Thoracic aorta (tissue), 2 donors: Measurements from ENCODE around the gene REM2. TPM values are rescaled to one million over a fixed set of nuclear protein-coding genes. Genes with fewer than 3 reads are reported as not detected.

Experiments
- ATAC-seq: fragments of 150-250 bp; one replicate; pipeline ENCODE4 v1.8.0; 2017; ENCODE audit warnings: low read depth; ENCODE audit not compliant: insufficient number of reproducible peaks, low FRiP score
- DNase-seq: peaks from one replicate; pipeline ENCODE4 v3.0.0-alpha.2; 2020; ENCODE audit warnings: low spot score
- H3K27ac ChIP-seq, 2 donors: fragments of 200-600 bp; sonication (generic); 1 replicate in 1 of 2; 2 replicates in 1 of 2; pipeline ENCODE4 v1.5.1; 2016; ENCODE audit warnings: mild to moderate bottlenecking in 2 of 2, moderate library complexity in 2 of 2
- H3K27me3 ChIP-seq: fragments of 200-600 bp; sonication (generic); replicated peaks from 2 replicates; pipeline ENCODE4 v1.6.0; 2016; ENCODE audit warnings: mild to moderate bottlenecking; ENCODE audit not compliant: insufficient read depth
- H3K36me3 ChIP-seq: fragments of 200-600 bp; sonication (generic); one replicate; pipeline ENCODE4 v1.5.1; 2016
- H3K4me1 ChIP-seq, 2 donors: fragments of 200-600 bp; sonication (generic); 1 replicate in 1 of 2; 2 replicates in 1 of 2; pipeline versions ENCODE4 v1.5.1 to v1.6.0; 2016; ENCODE audit warnings: low read depth in 2 of 2, mild to moderate bottlenecking in 1 of 2; ENCODE audit not compliant: control insufficient read depth in 1 of 2
- H3K4me3 ChIP-seq: fragments of 200-600 bp; sonication (generic); 2 replicates; pipeline ENCODE4 v1.5.1; 2016; ENCODE audit warnings: mild to moderate bottlenecking
- H3K9me3 ChIP-seq: fragments of 200-600 bp; sonication (generic); 2 replicates; pipeline ENCODE4 v1.5.1; 2016
- total RNA-seq, 2 donors: library from RNA; depleted of rRNA; stranded (reverse); fragments of >200 nt; gene quantifications; one replicate each; pipeline versions ENCODE4 v1.1.0 to v1.2.3, GENCODE V29; 2016
- TF ChIP-seq, protein P1 (sequence below): fragments of 200-600 bp; sonication (generic); IDR thresholded peaks from one replicate; pipeline ENCODE4 v1.5.1; 2019; ENCODE audit warnings: antibody characterized with exemption

Gene REM2
- total RNA-seq, 2 donors from 2014 or later: 0.28 TPM; not detected in 1

DNA sequence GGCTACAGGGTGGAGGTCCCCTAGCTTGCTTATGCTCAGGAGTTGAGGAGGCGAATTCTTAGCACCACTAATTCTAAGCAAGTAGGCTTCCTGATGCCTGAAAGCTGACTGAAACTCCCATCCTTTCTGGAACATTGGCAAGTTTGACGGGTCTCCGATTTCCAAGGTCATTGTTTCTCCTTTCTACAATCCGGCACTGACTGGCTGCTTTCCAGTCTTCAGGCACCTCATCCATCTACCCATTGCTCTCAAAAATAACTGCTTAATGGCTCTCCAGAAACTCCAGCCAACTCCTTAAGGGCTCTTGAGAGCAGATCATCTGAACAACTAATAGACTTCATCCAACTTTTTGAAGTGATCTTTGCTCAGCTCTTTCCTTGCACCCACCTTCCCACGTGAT, 13.3 kb downstream of the REM2 start:
- DNase-seq: no peak

DNA sequence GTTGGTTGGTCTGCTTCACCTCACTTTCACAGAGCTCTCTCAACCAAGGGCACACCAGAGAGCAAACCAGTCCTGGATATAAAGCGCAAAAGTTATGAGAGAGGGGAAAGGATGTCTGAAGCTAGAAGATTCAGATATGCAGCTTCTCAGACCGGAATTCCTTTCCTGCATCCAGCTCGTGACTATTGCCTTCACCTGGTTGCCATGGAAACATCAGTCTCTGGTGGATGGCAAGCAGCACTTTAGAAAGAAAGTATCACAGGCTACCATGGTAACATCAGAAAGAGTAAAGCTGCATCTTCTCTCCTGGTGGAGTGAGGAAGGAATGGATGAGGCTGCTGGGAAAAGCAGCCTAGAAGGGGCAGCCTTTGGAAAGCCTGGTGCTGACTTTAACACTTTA, 13.7 kb downstream of the REM2 start:
- no peak overlapping the region for H3K4me3 ChIP-seq
- H3K36me3 ChIP-seq: peaks cover 15% of the 10 kb centered on the region
- no peaks in the 10 kb centered on the region for H3K9me3 ChIP-seq
- no peaks in the 10 kb centered on the region for H3K27me3 ChIP-seq
- DNase-seq: no peak
- H3K27ac ChIP-seq: no peak overlapping the region
- no peaks in the 10 kb centered on the region for H3K4me1 ChIP-seq
- TF ChIP-seq, protein P1, sequence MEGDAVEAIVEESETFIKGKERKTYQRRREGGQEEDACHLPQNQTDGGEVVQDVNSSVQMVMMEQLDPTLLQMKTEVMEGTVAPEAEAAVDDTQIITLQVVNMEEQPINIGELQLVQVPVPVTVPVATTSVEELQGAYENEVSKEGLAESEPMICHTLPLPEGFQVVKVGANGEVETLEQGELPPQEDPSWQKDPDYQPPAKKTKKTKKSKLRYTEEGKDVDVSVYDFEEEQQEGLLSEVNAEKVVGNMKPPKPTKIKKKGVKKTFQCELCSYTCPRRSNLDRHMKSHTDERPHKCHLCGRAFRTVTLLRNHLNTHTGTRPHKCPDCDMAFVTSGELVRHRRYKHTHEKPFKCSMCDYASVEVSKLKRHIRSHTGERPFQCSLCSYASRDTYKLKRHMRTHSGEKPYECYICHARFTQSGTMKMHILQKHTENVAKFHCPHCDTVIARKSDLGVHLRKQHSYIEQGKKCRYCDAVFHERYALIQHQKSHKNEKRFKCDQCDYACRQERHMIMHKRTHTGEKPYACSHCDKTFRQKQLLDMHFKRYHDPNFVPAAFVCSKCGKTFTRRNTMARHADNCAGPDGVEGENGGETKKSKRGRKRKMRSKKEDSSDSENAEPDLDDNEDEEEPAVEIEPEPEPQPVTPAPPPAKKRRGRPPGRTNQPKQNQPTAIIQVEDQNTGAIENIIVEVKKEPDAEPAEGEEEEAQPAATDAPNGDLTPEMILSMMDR: no peak
- ATAC-seq: no peak

More for the DNA sequence above, 13.3 kb downstream of the REM2 start:
- Histone ChIP-seq H3K36me3 (peaks cover 11% of the 10 kb centered on the region), H3K27ac (no peak overlapping the region), H3K27me3 (no peaks in the 10 kb centered on the region), H3K9me3 (no peaks in the 10 kb centered on the region), H3K4me1 (no peaks in the 10 kb centered on the region), H3K4me3 (no peak overlapping the region)
- TF ChIP-seq, protein P1: no peak
- no peak for ATAC-seq

DNA sequence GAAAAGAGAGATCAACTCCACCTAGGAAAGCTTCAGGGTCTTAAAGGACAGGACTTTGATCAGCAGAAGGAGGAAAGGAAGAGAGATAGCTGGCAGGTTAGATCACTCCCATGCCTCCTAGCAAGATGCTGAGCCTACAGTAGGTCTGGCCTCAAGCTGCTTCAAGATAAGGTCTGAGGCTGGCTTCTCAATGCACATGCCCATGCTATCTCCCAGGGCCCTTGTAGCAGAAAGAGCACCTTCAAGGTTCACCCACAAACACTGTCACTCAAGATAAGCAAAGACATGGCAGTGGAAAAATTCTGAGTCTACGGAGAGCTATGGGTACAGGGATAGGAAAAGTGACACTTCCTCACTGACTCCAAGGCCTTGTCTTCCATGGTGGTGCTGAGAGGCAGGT, 14.3 kb downstream of the REM2 start:
- Histone ChIP-seq H3K27me3 (no peaks in the 10 kb centered on the region), H3K27ac (no peak overlapping the region), H3K9me3 (no peaks in the 10 kb centered on the region), H3K4me1 (no peaks in the 10 kb centered on the region), H3K36me3 (peaks cover 21% of the 10 kb centered on the region), H3K4me3 (no peak overlapping the region)
- DNase-seq (no peak), ATAC-seq (no peak)
- TF ChIP-seq, protein P1: no peak

DNA sequence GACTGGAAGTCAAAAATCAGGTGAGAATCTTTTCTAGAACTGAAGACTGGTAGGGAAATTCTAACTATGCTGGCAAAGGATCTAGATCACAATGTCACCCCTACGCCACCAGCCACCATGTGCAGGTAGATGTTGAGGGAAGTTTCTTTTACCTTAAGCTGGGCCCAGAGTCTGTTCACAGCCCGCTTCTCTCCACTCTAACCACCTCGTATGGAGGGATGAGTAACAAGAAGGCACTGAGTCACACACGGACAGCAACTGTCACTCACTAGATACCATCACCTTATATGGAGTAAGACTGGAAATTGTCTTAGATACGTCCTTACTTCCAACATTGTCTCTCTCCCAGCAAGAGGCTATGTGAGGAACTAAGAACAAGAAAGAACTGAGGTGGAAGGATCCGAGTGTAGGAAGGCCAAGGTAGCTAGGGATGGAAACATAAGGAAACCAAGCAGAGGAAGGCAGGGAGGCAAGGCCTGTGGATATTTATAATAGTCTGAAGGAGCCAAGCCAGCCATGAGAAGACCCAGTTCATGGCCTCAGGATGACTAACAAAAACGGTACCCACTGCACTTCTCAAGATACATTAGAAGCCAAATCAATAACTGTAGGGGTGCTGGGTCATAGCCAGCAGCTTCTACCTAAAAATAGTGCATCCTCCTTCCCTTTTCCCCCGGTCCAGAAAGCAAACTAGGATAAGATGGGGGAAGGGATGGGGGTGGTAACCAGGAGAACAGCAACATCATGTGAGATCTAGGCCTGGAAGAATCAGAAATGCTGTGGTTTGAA, 15.5 kb downstream of the REM2 start:
- Histone ChIP-seq H3K4me3 (no peak overlapping the region), H3K4me1 (no peaks in the 10 kb centered on the region), H3K9me3 (no peaks in the 10 kb centered on the region), H3K27ac (no peak overlapping the region), H3K36me3 (peaks cover 32% of the 10 kb centered on the region), H3K27me3 (no peaks in the 10 kb centered on the region)
- TF ChIP-seq, protein P1: no peak
- no peak for DNase-seq
- ATAC-seq: no peak

DNA sequence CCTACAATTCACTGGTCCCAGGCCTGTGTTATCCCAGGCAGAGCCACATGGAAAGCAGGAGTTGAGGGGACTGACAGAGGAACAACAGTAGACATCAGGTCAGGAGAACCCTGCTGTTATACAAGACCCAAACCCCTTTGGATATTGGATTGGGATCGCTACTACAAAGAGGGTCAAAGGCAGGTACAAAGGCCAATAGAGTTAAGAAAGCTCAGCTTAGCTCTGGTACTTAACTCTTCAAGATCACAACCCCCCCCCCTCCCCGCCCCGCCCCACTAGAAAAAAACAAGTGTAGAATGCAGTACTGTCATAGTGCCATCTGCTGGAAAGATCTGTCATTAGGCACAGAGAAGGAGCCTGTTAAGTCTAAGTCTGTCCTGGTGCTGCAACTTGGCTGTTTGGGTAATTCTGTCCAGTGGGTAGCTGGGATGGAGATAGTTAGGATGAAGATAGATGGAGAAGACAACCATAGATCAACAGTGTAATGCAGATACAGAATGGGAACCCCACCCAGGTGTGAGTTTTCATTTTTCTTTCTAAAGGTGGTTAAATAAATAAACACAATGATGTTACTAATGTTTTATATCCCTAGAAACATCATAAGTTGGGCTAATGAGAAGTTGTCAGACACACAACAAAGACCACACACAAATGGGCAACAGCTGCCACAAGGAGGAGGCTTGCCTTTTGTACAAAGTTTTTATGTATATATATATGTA, 17.2 kb downstream of the REM2 start:
- H3K36me3 ChIP-seq: peaks cover 50% of the 10 kb centered on the region
- TF ChIP-seq, protein P1: peak; percentile 48
- no peaks in the 10 kb centered on the region for H3K9me3 ChIP-seq
- no peaks in the 10 kb centered on the region for H3K27me3 ChIP-seq
- DNase-seq: no peak
- H3K4me3 ChIP-seq: no peak overlapping the region
- H3K27ac ChIP-seq: peak overlapping the region; percentile 12 to 40
- no peaks in the 10 kb centered on the region for H3K4me1 ChIP-seq
- no peak for ATAC-seq
